Measurements from ENCODE around the gene PDCD7. TPM values are rescaled to one million over a fixed set of nuclear protein-coding genes. Genes with fewer than 3 reads are reported as not detected.

The PDCD7 gene
- total RNA-seq, 1 donor from 2014 or later: 17.9 TPM

Other genes starting within 250 kb of the PDCD7 start
- 1.1 TPM for gene ANKDD1A, start 221.9 kb downstream of the PDCD7 start, total RNA-seq
- 45.3 TPM for gene SPG21, start 143.9 kb downstream of the PDCD7 start, total RNA-seq
- 18.7 TPM for gene MTFMT, start 104.2 kb downstream of the PDCD7 start, total RNA-seq
- gene SLC51B, start 88.4 kb downstream of the PDCD7 start, total RNA-seq: not detected
- gene RASL12, start 65.8 kb downstream of the PDCD7 start, total RNA-seq: 23.3 TPM
- gene KBTBD13, start 57.1 kb downstream of the PDCD7 start, total RNA-seq: 8.4 TPM
- gene UBAP1L, start 18.6 kb downstream of the PDCD7 start, total RNA-seq: 1.5 TPM
- gene CLPX, start 51.5 kb upstream of the PDCD7 start, total RNA-seq: 54.6 TPM
- gene CILP, start 77.7 kb upstream of the PDCD7 start, total RNA-seq: 15.7 TPM
- 4.9 TPM for gene PARP16, start 153.1 kb upstream of the PDCD7 start, total RNA-seq
- not detected for gene RNU5A-1, start 162.2 kb upstream of the PDCD7 start, total RNA-seq
- gene RNU5B-1, start 170.9 kb upstream of the PDCD7 start, total RNA-seq: 25.8 TPM
- gene IGDCC3, start 244.2 kb upstream of the PDCD7 start, total RNA-seq: 0.43 TPM